Measurements from ENCODE around the gene C3orf20.
"Not testable (repeated sequence)": the region's sequence is repeated elsewhere in the genome, so short reads cannot be mapped to it uniquely, and the experiment has no call there.

The C3orf20 gene

GRCh38 chr3:14795996-14796395 lies 121.1 kb downstream of the C3orf20 start:
- no peak for DNase-seq (ENCODE audit: low read depth, low spot score)

- no peak for DNase-seq (ENCODE audit: low read depth, low spot score)
These were observed 121.6 kb downstream of the C3orf20 start for GRCh38 chr3:14796403-14797077.

DNA sequence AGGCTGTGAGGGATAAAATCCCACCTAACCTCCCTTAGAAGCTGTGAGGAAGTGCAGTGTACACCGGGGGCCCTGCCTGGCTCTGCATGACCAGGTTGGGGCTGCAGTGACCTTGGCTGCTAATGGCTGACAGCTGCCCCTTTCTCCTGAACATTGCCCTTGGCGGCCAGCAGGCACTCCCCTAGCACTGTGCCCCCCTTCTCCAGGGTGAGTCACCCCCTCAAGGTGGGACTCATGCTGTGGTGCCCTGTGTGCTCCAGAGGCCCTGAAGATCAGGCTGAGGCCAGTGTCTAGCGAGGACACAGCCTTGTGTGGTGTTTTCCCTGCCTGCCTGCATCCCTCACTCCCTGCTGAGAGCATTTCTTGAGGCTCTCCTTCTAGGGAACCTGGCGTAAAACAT lies 122.8 kb downstream of the C3orf20 start:
- DNase-seq (ENCODE audit: low read depth, low spot score) = no peak

DNA sequence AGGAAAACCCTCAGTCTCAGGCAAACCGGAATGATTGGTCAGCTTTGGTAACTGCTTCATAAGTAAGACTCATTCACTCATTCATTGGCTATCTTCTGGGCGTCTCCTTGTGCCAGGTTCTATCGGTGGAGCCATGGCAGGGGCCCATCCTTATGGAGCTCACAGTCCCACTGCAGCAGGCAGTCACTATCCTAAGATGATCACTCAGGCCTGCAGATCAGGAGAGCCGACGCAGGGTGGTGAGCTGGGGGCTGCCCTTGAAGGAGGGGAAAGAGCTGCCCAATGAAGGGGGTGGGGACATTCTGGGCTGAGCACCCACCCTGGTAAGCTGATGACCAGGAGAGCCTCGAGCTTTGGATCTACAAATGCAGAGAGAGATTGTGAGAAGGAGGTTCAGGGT lies 123.3 kb downstream of the C3orf20 start:
- DNase-seq (ENCODE audit: low read depth, low spot score) = no peak

GRCh38 chr3:14799146-14799545 lies 124.2 kb downstream of the C3orf20 start:
- no peak for DNase-seq (ENCODE audit: low read depth, low spot score)

DNA sequence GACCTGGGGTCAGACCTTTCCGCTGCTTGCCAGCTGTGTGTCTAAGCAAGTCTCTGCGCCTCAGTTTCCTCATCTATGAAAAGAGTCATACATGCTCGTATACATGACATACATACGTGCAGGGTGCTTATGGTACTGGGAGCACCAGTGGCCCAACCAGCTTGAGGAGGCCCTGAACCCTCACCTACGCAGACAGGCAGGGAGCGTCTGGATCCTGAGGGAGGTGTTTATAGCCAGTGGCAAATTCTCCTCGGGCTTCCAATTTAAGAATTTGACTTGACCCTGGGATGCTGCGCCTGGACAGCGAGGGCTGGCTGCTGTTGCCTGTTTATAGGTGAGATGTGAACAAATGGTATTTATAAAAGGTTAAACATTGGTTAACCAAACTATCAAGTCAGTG lies 126.1 kb downstream of the C3orf20 start:
- no peak for DNase-seq (ENCODE audit: low read depth, low spot score)

DNA sequence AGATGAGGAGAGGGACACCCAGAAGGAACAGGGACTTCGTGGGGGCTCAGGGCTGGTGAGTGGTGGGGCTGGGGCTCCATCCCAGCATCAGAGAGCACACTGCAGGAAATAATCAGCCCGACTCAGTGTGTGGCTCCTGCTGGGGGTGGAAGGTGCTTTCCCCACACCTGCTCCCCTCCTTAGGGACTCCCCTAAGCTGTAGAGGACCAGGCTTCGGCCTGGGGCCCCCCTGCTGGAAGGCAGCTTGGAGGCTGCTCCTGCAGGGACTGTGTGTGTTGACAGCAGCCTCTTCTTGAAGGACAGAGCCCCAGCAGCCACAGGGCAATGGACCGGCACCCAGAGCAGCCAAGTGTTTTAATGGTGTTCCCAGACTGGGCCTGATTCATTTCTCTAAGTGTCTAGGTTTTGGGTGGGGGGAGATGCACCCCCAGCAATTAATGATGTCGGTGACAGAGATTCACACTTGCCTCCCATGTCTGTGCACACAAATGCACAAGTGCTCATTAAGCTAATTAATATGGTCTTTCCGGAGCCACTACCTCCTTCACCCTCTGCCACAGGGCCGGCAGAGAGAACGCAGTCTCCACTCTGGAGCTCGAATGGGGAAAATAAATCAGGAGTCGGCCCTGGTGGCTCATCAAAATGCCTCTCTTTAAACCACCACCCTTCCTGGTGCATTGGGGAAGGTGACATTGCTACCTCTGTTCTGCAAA lies 126.9 kb downstream of the C3orf20 start:
- DNase-seq (ENCODE audit: low read depth, low spot score) = no peak

DNA sequence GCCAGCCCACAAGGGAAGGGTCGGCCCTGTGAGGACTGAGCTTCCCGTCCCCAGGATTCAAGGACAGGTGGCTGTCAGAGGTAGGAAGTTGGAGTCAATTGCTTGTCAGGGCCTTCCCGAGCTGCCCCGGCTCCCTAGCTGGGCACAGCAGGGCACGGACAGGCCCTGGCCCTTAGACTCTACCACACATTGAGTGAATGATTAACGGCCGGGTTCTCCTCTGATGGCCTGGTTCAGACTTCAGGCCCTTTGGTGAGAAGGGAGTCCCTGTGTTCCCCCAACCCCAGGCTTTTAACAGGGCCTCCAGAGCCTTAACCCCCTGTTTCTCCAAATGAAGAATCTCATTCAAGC lies 127.4 kb downstream of the C3orf20 start:
- DNase-seq (ENCODE audit: low read depth, low spot score) = no peak

GRCh38 chr3:14803101-14803980 lies 128.4 kb downstream of the C3orf20 start:
- DNase-seq (ENCODE audit: low read depth, low spot score) = no peak

GRCh38 chr3:14803981-14804834 lies 129.3 kb downstream of the C3orf20 start:
- DNase-seq (ENCODE audit: low read depth, low spot score) = no peak

- DNase-seq (ENCODE audit: low read depth, low spot score) = no peak
These were observed 130.2 kb downstream of the C3orf20 start for GRCh38 chr3:14804835-14805780.

- no peak for DNase-seq (ENCODE audit: low read depth, low spot score)
These were observed 131.1 kb downstream of the C3orf20 start for GRCh38 chr3:14805961-14806537.

GRCh38 chr3:14806641-14807263 lies 131.8 kb downstream of the C3orf20 start:
- no peak for DNase-seq (ENCODE audit: low read depth, low spot score)

DNA sequence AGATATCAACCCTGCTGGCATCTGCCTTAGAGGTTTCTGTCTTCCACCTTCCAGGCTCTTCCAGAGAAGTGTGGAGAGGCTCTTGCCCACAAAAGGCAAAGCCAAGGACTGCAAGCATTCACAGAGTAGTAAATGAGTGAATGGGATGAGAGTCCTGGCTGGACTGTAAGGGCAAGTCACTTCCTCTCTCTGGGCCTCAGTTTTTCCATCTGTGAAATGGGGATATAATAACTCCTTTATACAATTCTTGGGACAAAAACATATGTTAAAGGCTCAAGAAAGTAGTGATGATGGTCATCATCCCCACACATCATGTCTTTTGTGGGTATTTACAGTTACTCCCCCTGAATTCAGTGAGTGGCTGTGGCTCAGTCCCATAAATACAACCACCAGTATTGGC lies 133.1 kb downstream of the C3orf20 start:
- DNase-seq (ENCODE audit: low read depth, low spot score) = no peak

DNA sequence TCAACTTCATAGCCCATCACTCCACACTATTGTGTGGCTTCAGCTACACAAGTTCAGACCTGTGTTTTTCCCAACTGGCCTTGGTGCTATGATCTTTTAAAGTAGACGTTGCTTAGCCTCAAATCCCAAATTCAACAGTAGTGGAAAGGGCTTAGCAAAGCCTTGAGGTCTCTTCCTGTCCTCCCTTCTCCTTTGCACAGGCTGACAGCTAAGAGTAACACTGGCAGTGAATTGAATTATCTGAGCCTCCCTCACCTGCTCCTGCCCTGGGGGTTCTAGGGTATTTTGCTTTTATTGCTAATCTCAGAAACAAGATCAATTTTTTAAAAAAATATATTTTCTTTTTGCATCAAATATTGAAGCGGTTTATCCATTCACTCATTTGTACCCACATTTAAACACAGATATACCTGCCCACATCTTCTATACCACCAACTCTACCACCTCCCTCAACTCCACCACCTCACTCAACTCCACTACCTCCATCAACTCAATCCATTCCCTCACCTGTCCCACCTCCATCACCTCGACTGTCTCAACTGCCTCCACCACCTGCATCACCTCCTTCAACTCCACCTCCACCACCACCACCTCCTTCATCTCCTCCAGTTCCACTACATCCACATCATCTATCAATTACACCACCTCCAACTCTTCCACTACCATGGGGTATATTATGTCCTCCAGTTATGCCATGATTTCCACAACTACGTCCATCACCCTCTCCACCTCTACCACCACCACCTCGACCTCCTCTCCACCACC lies 133.7 kb downstream of the C3orf20 start:
- no peak for DNase-seq (ENCODE audit: low read depth, low spot score)

DNA sequence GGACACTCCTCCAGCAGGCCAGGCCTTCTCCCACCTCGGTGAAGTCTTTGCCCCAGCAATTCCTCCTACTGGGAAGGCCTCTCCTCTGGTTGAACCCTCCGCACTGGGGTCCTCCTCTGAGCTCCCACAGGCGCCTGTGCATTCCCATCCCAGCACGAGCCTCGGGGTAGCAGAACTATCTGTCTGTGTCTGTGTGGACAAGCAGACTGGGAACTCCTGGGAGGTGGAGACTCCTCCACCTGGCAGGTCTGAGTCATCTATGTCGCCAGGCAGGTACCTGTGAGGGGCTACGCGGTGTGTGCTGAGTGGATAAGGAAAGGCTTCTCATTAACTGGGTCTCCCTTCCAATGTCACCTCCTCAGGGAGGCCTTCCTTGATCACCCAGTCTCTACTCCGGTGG lies 134.7 kb downstream of the C3orf20 start:
- DNase-seq (ENCODE audit: low read depth, low spot score) = not testable (repeated sequence)

- DNase-seq (ENCODE audit: low read depth, low spot score) = no peak
These were observed 135.3 kb downstream of the C3orf20 start for GRCh38 chr3:14810070-14810791.
